PC-3 (cell line): Measurements from ENCODE around the gene SEL1L2. TPM values are rescaled to one million over a fixed set of nuclear protein-coding genes. Genes with fewer than 3 reads are reported as not detected.

Source experiments
- ATAC-seq: fragments of 200-7000 bp; cut with Tn5 transposase; 2 replicates; pipeline ENCODE4 v1.9.1; 2020; ENCODE audit warnings: mild to moderate bottlenecking, moderate library complexity
- BruUV-seq: library from RNA; stranded (reverse); fragments of 400-500 nt; replicated peaks from 2 replicates; lab custom pipeline; 2021; lab: Mats Ljungman, UMichigan
- CTCF ChIA-PET: fragments of 300-600 bp; sonication (Branson Sonifier 250); formaldehyde crosslinking; loops from one replicate; lab custom pipeline; 2022; ENCODE audit warnings: antibody characterized with exemption; lab: Charles Lee
- POLR2A ChIA-PET: fragments of 300-600 bp; sonication (Branson Sonifier 250); formaldehyde crosslinking; loops from one replicate; lab custom pipeline; 2022; ENCODE audit warnings: antibody characterized with exemption; ENCODE audit not compliant: unreplicated experiment; lab: Charles Lee
- DNase-seq: peaks from one replicate; pipeline ENCODE4 v3.0.0-alpha.2; 2015
- H2AFZ ChIP-seq: fragments of 300-600 bp; sonication (generic); 2 replicates; pipeline ENCODE4 v1.6.0; 2016; ENCODE audit warnings: antibody characterized with exemption, low read length
- H3F3A ChIP-seq: fragments of 300-600 bp; sonication (generic); one replicate; pipeline ENCODE4 v1.6.0; 2017; ENCODE audit warnings: antibody characterized with exemption, low read length, control low read depth, mild to moderate bottlenecking; ENCODE audit not compliant: unreplicated experiment
- H3K27ac ChIP-seq: fragments of 300-600 bp; sonication (generic); 2 replicates; pipeline ENCODE4 v1.5.1; 2016; ENCODE audit warnings: mild to moderate bottlenecking, low read length
- H3K27me3 ChIP-seq: fragments of 300-600 bp; sonication (generic); 2 replicates; pipeline ENCODE4 v1.6.1; 2016; ENCODE audit warnings: low read length, mixed read lengths
- H3K36me3 ChIP-seq: fragments of 300-600 bp; sonication (generic); 2 replicates; pipeline ENCODE4 v1.6.1; 2016; ENCODE audit warnings: low read depth, mixed run types, low read length, mixed read lengths
- H3K4me1 ChIP-seq: fragments of 300-600 bp; sonication (generic); 2 replicates; pipeline ENCODE4 v1.5.1; 2016; ENCODE audit warnings: low read length; ENCODE audit not compliant: insufficient read depth
- H3K4me2 ChIP-seq: fragments of 300-600 bp; sonication (generic); 2 replicates; pipeline ENCODE4 v1.6.0; 2016; ENCODE audit warnings: low read length
- H3K4me3 ChIP-seq: fragments of 300-600 bp; sonication (generic); 2 replicates; pipeline ENCODE4 v1.5.1; 2016; ENCODE audit warnings: mild to moderate bottlenecking, low read length, mixed read lengths
- H3K79me2 ChIP-seq: fragments of 300-600 bp; sonication (generic); 2 replicates; pipeline ENCODE4 v1.6.1; 2017; ENCODE audit warnings: low read length, mixed read lengths
- H3K9ac ChIP-seq: fragments of 300-600 bp; sonication (generic); 2 replicates; pipeline ENCODE4 v1.6.0; 2016; ENCODE audit warnings: mild to moderate bottlenecking, low read length
- H3K9me2 ChIP-seq: fragments of 300-600 bp; sonication (generic); replicated peaks from 2 replicates; pipeline ENCODE4 v1.6.1; 2016; ENCODE audit warnings: mixed run types, low read length, mixed read lengths
- H3K9me3 ChIP-seq: fragments of 300-600 bp; sonication (generic); 2 replicates; pipeline ENCODE4 v1.6.1; 2016; ENCODE audit warnings: low read length, mixed read lengths
- H4K20me1 ChIP-seq: fragments of 300-600 bp; sonication (generic); 2 replicates; pipeline ENCODE4 v1.6.1; 2016; ENCODE audit warnings: low read length, mixed read lengths
- EZH2 ChIP-seq: fragments of 300-600 bp; sonication (generic); IDR thresholded peaks from one replicate; pipeline ENCODE4 v1.6.1; 2017; ENCODE audit warnings: antibody characterized with exemption, mild to moderate bottlenecking, low read length; ENCODE audit not compliant: unreplicated experiment
- EZH2phosphoT487 ChIP-seq: fragments of 300-600 bp; sonication (generic); IDR thresholded peaks from 2 replicates; pipeline ENCODE4 v1.6.1; 2018; ENCODE audit warnings: mild to moderate bottlenecking, antibody characterized with exemption, low read length, borderline replicate concordance
- intact Hi-C: fragments of 100-400 bp; cut with micrococcal nuclease; formaldehyde crosslinking; loops from 2 replicates; pipeline ENCODE4 v1.9.0; 2023
- total RNA-seq: library from RNA; depleted of rRNA; stranded (reverse); fragments of >200 nt; gene quantifications from 2 replicates; pipeline ENCODE4 v1.2.3, GENCODE V29; 2014
- TF ChIP-seq, protein P1 (sequence below): fragments of 300-600 bp; sonication (generic); conservative IDR thresholded peaks from 2 replicates; pipeline ENCODE4 v1.5.1; 2017; ENCODE audit warnings: antibody characterized with exemption, low read depth, mild to moderate bottlenecking, low read length

Gene SEL1L2
- total RNA-seq, 1 experiment from 2014 or later = not detected

DNA sequence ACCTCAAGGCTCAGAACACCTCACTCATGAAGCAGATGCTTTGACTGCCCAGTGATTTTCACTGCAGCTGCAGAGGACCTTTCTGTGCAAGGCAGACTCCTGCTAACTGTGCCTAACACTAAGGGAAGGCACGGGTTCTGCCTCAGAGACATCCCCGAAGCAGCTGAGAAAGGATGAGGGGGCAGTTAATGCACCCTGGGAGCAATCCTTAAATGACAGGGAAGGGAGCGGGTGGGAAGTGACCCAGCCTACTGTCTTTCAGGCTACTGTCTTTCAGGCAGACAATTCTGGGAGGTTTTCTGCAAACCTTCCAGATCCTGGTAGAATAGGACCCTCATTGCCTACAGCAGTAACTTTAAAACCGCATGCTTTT lies 150.3 kb downstream of the SEL1L2 start:
- peaks cover 41% of the 10 kb centered on the region; the same call in 1 of the 2 replicates for H3K27me3 ChIP-seq
- H3K79me2 ChIP-seq = no peaks in the 10 kb centered on the region
- intact Hi-C loops = no loop called here
- no peaks in the 10 kb centered on the region for H3K9me2 ChIP-seq
- no peak for TF ChIP-seq EZH2
- TF ChIP-seq, protein P1, sequence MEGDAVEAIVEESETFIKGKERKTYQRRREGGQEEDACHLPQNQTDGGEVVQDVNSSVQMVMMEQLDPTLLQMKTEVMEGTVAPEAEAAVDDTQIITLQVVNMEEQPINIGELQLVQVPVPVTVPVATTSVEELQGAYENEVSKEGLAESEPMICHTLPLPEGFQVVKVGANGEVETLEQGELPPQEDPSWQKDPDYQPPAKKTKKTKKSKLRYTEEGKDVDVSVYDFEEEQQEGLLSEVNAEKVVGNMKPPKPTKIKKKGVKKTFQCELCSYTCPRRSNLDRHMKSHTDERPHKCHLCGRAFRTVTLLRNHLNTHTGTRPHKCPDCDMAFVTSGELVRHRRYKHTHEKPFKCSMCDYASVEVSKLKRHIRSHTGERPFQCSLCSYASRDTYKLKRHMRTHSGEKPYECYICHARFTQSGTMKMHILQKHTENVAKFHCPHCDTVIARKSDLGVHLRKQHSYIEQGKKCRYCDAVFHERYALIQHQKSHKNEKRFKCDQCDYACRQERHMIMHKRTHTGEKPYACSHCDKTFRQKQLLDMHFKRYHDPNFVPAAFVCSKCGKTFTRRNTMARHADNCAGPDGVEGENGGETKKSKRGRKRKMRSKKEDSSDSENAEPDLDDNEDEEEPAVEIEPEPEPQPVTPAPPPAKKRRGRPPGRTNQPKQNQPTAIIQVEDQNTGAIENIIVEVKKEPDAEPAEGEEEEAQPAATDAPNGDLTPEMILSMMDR = no peak
- no peak for TF ChIP-seq EZH2phosphoT487
- no peaks in the 10 kb centered on the region for H3K36me3 ChIP-seq
- H3K4me1 ChIP-seq = no peaks in the 10 kb centered on the region; the same call in 1 of the 2 replicates
- POLR2A ChIA-PET = no interaction called here
- BruUV-seq = no TSS peak
- no peak overlapping the region for H2AFZ ChIP-seq
- no peak for DNase-seq
- no peaks in the 10 kb centered on the region for H3K9me3 ChIP-seq
- H3K4me3 ChIP-seq = no peak overlapping the region
- H3F3A ChIP-seq = no peaks in the 10 kb centered on the region
- CTCF ChIA-PET = no interaction called here
- H3K4me2 ChIP-seq = no peak overlapping the region
- H3K9ac ChIP-seq = no peak overlapping the region
- no peak for ATAC-seq
- no peak overlapping the region for H3K27ac ChIP-seq
- no peaks in the 10 kb centered on the region for H4K20me1 ChIP-seq

DNA sequence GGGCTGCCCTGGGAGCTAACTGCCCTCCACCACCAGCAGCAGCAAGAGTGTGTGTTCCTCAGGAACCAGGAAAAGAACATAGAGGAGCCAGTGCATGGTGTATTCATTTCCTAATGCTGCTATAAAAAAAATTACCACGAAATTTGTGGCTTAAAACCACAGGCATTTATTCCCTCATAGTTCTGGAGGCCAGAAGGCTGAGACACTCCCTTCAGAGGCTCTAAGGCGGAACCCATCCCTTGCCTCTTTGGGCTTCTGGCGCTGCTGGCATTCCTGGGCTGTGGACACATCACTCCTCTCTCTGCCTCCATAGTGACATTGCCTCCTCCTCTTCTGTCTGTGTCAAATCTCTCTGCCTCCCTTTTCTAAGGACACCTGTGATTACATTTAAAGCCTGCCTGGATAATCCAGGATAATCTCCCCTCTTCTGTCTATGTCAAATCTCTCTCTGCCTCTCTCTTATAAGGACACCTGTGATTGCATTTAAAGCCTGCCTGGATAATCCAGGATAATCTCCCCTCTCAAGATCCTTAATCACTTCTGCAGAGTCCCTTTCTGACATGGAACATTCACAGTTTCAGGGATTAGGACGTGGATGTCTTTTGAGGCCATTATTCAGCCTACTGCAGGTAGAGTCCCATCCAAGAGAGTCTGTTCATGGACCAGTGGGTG lies 150.9 kb downstream of the SEL1L2 start:
- Histone ChIP-seq H3K79me2 (no peaks in the 10 kb centered on the region), H3K9me3 (no peaks in the 10 kb centered on the region), H4K20me1 (no peaks in the 10 kb centered on the region), H3K4me1 (no peaks in the 10 kb centered on the region; the same call in 1 of the 2 replicates), H3K9ac (no peak overlapping the region), H3K4me3 (no peak overlapping the region), H3K27ac (no peak overlapping the region), H2AFZ (no peak overlapping the region), H3K9me2 (no peaks in the 10 kb centered on the region), H3K4me2 (no peak overlapping the region), H3F3A (no peaks in the 10 kb centered on the region), H3K27me3 (peaks cover 36% of the 10 kb centered on the region; the same call in 1 of the 2 replicates), H3K36me3 (no peaks in the 10 kb centered on the region)
- no TSS peak for BruUV-seq
- no peak for TF ChIP-seq EZH2phosphoT487
- TF ChIP-seq EZH2 = no peak
- TF ChIP-seq, protein P1 = no peak
- POLR2A ChIA-PET = no interaction called here
- peak; percentile 92 for ATAC-seq
- DNase-seq = peak; percentile 66
- intact Hi-C loops = no loop called here
- CTCF ChIA-PET = no interaction called here

DNA sequence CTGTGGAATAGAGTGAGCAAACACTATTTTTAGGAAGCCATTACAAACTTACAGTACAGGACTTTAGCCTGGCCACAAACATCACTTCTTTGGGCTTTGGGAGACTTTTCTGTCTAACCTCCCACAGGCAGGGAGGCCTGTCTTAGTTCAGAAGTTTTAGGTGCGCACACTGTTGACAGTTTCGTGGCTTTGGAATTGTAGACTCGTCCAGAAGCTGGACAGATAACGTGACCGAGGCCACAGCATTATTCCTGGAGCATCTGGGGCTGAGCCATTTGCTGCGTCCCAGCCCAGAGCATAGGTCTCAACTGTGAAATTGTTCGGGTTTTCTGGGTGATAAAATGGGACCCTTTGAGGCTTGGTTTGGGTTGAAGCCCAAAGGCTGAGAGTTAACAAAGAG lies 151.8 kb downstream of the SEL1L2 start:
- BruUV-seq = no TSS peak

More for the DNA sequence above, 151.8 kb downstream of the SEL1L2 start:
- H3K9ac ChIP-seq = no peak overlapping the region
- H3K9me2 ChIP-seq = no peaks in the 10 kb centered on the region
- no peaks in the 10 kb centered on the region for H3F3A ChIP-seq
- no peaks in the 10 kb centered on the region; the same call in 1 of the 2 replicates for H3K4me1 ChIP-seq
- no peak overlapping the region for H2AFZ ChIP-seq
- intact Hi-C loops = no loop called here
- H3K27me3 ChIP-seq = peaks cover 31% of the 10 kb centered on the region; the same call in 1 of the 2 replicates
- TF ChIP-seq EZH2 = no peak
- no peak for TF ChIP-seq EZH2phosphoT487
- TF ChIP-seq, protein P1 = no peak
- H3K4me3 ChIP-seq = no peak overlapping the region
- DNase-seq = no peak
- no peaks in the 10 kb centered on the region for H3K79me2 ChIP-seq
- H4K20me1 ChIP-seq = no peaks in the 10 kb centered on the region
- ATAC-seq = no peak
- no peaks in the 10 kb centered on the region for H3K36me3 ChIP-seq
- no peaks in the 10 kb centered on the region for H3K9me3 ChIP-seq
- CTCF ChIA-PET = interaction anchor here (0.6 kb wide), 1 partner anchor 48 kb away, joined by 3 read pairs; no protein-coding TSS in a partner anchor
- POLR2A ChIA-PET = no interaction called here
- H3K27ac ChIP-seq = no peak overlapping the region
- H3K4me2 ChIP-seq = no peak overlapping the region
